Spleen (tissue), 11 donors: Measurements from ENCODE around the gene LPP. TPM values are rescaled to one million over a fixed set of nuclear protein-coding genes. Genes with fewer than 3 reads are reported as not detected.

Experiments
- DNase-seq: peaks from one replicate; pipeline ENCODE4 v3.0.0-alpha.2; 2020
- H3K27ac ChIP-seq, 8 donors: fragments of 200-600 bp; sonication (generic) in 7 of 8; 1 replicate in 4 of 8; 2 replicates in 4 of 8; pipeline versions ENCODE4 v1.5.0 to v1.8.0; 2016 to 2021; ENCODE audit warnings: inconsistent platforms in 4 of 8, mild to moderate bottlenecking in 4 of 8, moderate library complexity in 1 of 8
- H3K27me3 ChIP-seq, 7 donors: fragments of 200-600 bp; sonication (generic) in 6 of 7; replicated peaks in 1 of 7; 1 replicate in 4 of 7; 2 replicates in 3 of 7; pipeline versions ENCODE4 v1.5.0 to v1.8.0; 2016 to 2021; ENCODE audit warnings: inconsistent platforms in 3 of 7, mild to moderate bottlenecking in 1 of 7
- H3K36me3 ChIP-seq, 6 donors: fragments of 200-600 bp; sonication (generic) in 5 of 6; 1 replicate in 4 of 6; 2 replicates in 2 of 6; pipeline versions ENCODE4 v1.5.0 to v1.8.0; 2016 to 2021; ENCODE audit warnings: inconsistent platforms in 2 of 6
- H3K4me1 ChIP-seq, 6 donors: fragments of 200-600 bp; sonication (generic) in 5 of 6; 1 replicate in 3 of 6; 2 replicates in 3 of 6; pipeline versions ENCODE4 v1.5.0 to v1.8.0; 2016 to 2021; ENCODE audit warnings: inconsistent platforms in 3 of 6
- H3K4me3 ChIP-seq, 8 donors: fragments of 200-600 bp; sonication (generic) in 7 of 8; 1 replicate in 4 of 8; 2 replicates in 4 of 8; pipeline versions ENCODE4 v1.5.0 to v1.8.0; 2016 to 2021; ENCODE audit warnings: inconsistent platforms in 4 of 8, mild to moderate bottlenecking in 4 of 8, moderate library complexity in 2 of 8
- H3K9me3 ChIP-seq, 8 donors: fragments of 200-600 bp; sonication (generic) in 7 of 8; 1 replicate in 4 of 8; 2 replicates in 4 of 8; pipeline versions ENCODE4 v1.5.0 to v1.8.0; 2016 to 2021; ENCODE audit warnings: inconsistent platforms in 4 of 8
- CTCF ChIP-seq, 11 experiments: fragments of 200-600 bp in 7 of 11; fragments of 450-650 bp in 4 of 11; sonication (generic) in 4 of 11; IDR thresholded peaks in 8 of 11; conservative IDR thresholded peaks in 3 of 11; 1 replicate in 7 of 11; 2 replicates in 4 of 11; pipeline versions ENCODE4 v1.4.0 to v1.8.0; 2016 to 2021; ENCODE audit warnings: antibody characterized with exemption in 11 of 11, inconsistent platforms in 4 of 11, mild to moderate bottlenecking in 1 of 11
- POLR2A ChIP-seq, 3 donors: fragments of 450-650 bp; IDR thresholded peaks; one replicate each; pipeline ENCODE4 v1.5.1; 2017; ENCODE audit warnings: antibody characterized with exemption in 3 of 3, mild to moderate bottlenecking in 1 of 3
- POLR2AphosphoS5 ChIP-seq, 3 donors: sonication (generic); formaldehyde crosslinking; IDR thresholded peaks; one replicate each; pipeline ENCODE4 v1.5.1; 2017; ENCODE audit warnings: antibody characterized with exemption in 3 of 3
- WGBS, 5 donors: extraction: QIAGEN DNeasy Blood & Tissue Kit in 3 of 5; methylation state at CpG; one replicate each; pipeline versions ENCODE4 v1.1.5 to v1.1.7; 2013 to 2018; 5-methylcytosine and 5-hydroxymethylcytosine counted together
- intact Hi-C: fragments of 100-400 bp; cut with DNase I; formaldehyde crosslinking; loops from one replicate; pipeline ENCODE4 v1.15.0; 2023; ENCODE audit warnings: low total_unique reads
- polyA plus RNA-seq, 3 donors: library from polyadenylated mRNA; stranded (reverse); fragments of 200-250 nt; gene quantifications; one replicate each; pipeline ENCODE4 v1.2.1, GENCODE V29; 2013
- total RNA-seq, 7 donors: library from RNA; depleted of rRNA in 3 of 7; stranded (reverse); fragments of >200 nt in 3 of 7; fragmentation: NEBNext Ultra II Directional in 4 of 7; extraction: Animal tissue kit (Norgen Biotek cat#: 25700) in 4 of 7; gene quantifications; one replicate each; pipeline versions ENCODE4 v1.1.0 to v1.2.1, GENCODE V29; 2016 to 2021
- donor health status: healthy with polysubstance abuse.
- donor health status: DM: no; HTN: no; CAD: no; lungs with moderate emphysema.
- donor health status: DM: no; HTN: no; CAD: no.
- donor health status: Bipolar disorder and iron deficiency.
- donor health status: healthy.
- donor health status: DM: no; HTN: no; CAD: no.
- donor health status: DM: yes; HTN: yes; CAD: no.

The LPP gene
- total and polyA plus RNA-seq, 10 donors: 2.4 to 270 (median 156) TPM

- Histone ChIP-seq H3K9me3 (no peaks in the 10 kb centered on the region), H3K27me3 (no peaks in the 10 kb centered on the region), H3K36me3 (no peaks in the 10 kb centered on the region), H3K4me1 (no peaks in the 10 kb centered on the region), H3K27ac (no peak overlapping the region), H3K4me3 (no peak overlapping the region)
- intact Hi-C loops: no loop called here
- DNase-seq: no peak
- 90 to 100% (median 97%) methylated on average over 2 of the region's 2 CpGs for WGBS, 5 donors
- TF ChIP-seq POLR2A (IDR thresholded peaks at IDR 0.05): no peak
- no peak for TF ChIP-seq CTCF (IDR thresholded peaks at IDR 0.05 in 8 of 11, conservative IDR thresholded peaks at IDR 0.05 in 3 of 11)
- TF ChIP-seq POLR2AphosphoS5 (IDR thresholded peaks at IDR 0.05): no peak
Measured at GRCh38 chr3:188146219-188146618, 7.7 kb upstream of the LPP start.

- Histone ChIP-seq H3K9me3 (no peaks in the 10 kb centered on the region), H3K27me3 (no peaks in the 10 kb centered on the region), H3K4me1 (peaks cover 2 to 10% (median 5%) of the 10 kb centered on the region in 6 donors), H3K4me3 (no peak overlapping the region), H3K27ac (no peak overlapping the region), H3K36me3 (no peaks in the 10 kb centered on the region)
- 90 to 96% (median 95%) methylated on average over 3 of the region's 3 CpGs for WGBS, 5 donors
- intact Hi-C loops: no loop called here
- no peak for DNase-seq
- TF ChIP-seq POLR2A (IDR thresholded peaks at IDR 0.05) (no peak), POLR2AphosphoS5 (IDR thresholded peaks at IDR 0.05) (no peak), CTCF (IDR thresholded peaks at IDR 0.05 in 8 of 11, conservative IDR thresholded peaks at IDR 0.05 in 3 of 11) (no peak)
Measured at GRCh38 chr3:188147782-188148181, 6.2 kb upstream of the LPP start.

GRCh38 chr3:188148318-188148717 lies 5.6 kb upstream of the LPP start:
- intact Hi-C loops: no loop called here

GRCh38 chr3:188149587-188149986 lies 4.4 kb upstream of the LPP start:
- no peak for DNase-seq
- no peaks in the 10 kb centered on the region for H3K9me3 ChIP-seq
- no peaks in the 10 kb centered on the region for H3K27me3 ChIP-seq
- no peak overlapping the region for H3K27ac ChIP-seq
- peaks cover 8 to 21% (median 14%) of the 10 kb centered on the region in 6 donors for H3K4me1 ChIP-seq
- WGBS, 5 donors: 90 to 95% (median 93%) methylated on average over 9 of the region's 9 CpGs
- no peaks in the 10 kb centered on the region for H3K36me3 ChIP-seq
- intact Hi-C loops: no loop called here
- no peak overlapping the region for H3K4me3 ChIP-seq
- no peak for TF ChIP-seq CTCF (IDR thresholded peaks at IDR 0.05 in 8 of 11, conservative IDR thresholded peaks at IDR 0.05 in 3 of 11)
- no peak for TF ChIP-seq POLR2AphosphoS5 (IDR thresholded peaks at IDR 0.05)
- TF ChIP-seq POLR2A (IDR thresholded peaks at IDR 0.05): no peak

More at GRCh38 chr3:188148318-188148717, 5.6 kb upstream of the LPP start:
- no peak for DNase-seq
- TF ChIP-seq POLR2AphosphoS5 (IDR thresholded peaks at IDR 0.05) (no peak), POLR2A (IDR thresholded peaks at IDR 0.05) (no peak), CTCF (IDR thresholded peaks at IDR 0.05 in 8 of 11, conservative IDR thresholded peaks at IDR 0.05 in 3 of 11) (no peak)
- Histone ChIP-seq H3K27ac (no peak overlapping the region), H3K27me3 (no peaks in the 10 kb centered on the region), H3K36me3 (no peaks in the 10 kb centered on the region), H3K9me3 (no peaks in the 10 kb centered on the region), H3K4me1 (peaks cover 7 to 15% (median 9%) of the 10 kb centered on the region in 6 donors), H3K4me3 (no peak overlapping the region)
- WGBS, 5 donors: 4 to 12% (median 10%) methylated on average over 1 of the region's 1 CpG
